Femur (tissue), 1 donor: ENCODE data around the gene CACNA1I.
"Not testable (repeated sequence)": the region's sequence is repeated elsewhere in the genome, so short reads cannot be mapped to it uniquely, and the experiment has no call there.

Experiments used
- DNase-seq: peaks from one replicate; pipeline ENCODE4 v3.0.0-alpha.2; 2017

Gene CACNA1I

DNA sequence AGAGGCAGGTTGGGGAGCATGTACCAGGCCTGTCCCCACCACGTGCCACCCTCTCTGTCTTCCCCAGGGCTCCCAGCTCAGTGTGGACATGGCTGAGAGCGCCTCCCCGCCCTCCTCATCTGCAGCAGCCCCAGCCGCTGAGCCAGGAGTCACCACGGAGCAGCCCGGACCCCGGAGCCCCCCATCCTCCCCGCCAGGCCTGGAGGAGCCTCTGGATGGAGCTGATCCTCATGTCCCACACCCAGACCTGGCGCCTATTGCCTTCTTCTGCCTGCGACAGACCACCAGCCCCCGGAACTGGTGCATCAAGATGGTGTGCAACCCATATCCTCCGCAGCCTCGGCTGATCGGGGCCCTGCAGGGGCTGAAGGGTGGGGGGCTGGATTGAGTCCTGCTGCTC lies at the start of gene CACNA1I:
CACNA1I (plus strand) TSS at position 89 of the 400 bp plus-strand sequence; CDS start at position 89, 0 bp downstream.
- no peak for DNase-seq

GRCh38 chr22:39521106-39521885 lies 49.3 kb upstream of the CACNA1I start:
- DNase-seq: not testable (repeated sequence)

GRCh38 chr22:39522091-39522490 lies 48.5 kb upstream of the CACNA1I start:
- not testable (repeated sequence) for DNase-seq

- DNase-seq: no peak
These were observed 47.8 kb upstream of the CACNA1I start for GRCh38 chr22:39522567-39523300.

- no peak for DNase-seq
These were observed 46.3 kb upstream of the CACNA1I start for GRCh38 chr22:39524089-39524752.

- DNase-seq: no peak
These were observed 45.5 kb upstream of the CACNA1I start for GRCh38 chr22:39524753-39525657.

- no peak for DNase-seq
These were observed 44.9 kb upstream of the CACNA1I start for GRCh38 chr22:39525658-39525975.

DNA sequence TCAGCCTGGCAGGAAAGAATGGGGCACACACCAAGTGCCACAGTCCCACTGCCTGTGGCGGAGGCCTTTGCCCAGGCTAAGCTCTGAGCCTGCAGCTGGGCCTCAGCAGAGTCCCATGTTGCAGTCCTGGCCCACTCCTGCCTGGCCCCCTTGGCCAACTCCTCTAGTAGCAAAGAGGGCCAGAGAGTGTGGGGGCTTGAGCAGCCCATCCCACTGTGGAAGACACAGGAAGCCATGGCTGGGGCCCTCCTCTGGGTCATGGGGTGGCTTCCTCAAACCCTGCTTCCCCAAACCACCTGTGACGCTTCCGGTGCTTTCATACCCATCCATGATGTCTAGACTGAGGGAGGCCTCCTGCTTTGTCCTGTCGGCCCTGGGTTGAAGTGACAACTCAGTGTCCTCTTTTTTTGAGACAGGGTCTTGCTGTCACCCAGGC lies 43.8 kb upstream of the CACNA1I start:
- DNase-seq: no peak

DNA sequence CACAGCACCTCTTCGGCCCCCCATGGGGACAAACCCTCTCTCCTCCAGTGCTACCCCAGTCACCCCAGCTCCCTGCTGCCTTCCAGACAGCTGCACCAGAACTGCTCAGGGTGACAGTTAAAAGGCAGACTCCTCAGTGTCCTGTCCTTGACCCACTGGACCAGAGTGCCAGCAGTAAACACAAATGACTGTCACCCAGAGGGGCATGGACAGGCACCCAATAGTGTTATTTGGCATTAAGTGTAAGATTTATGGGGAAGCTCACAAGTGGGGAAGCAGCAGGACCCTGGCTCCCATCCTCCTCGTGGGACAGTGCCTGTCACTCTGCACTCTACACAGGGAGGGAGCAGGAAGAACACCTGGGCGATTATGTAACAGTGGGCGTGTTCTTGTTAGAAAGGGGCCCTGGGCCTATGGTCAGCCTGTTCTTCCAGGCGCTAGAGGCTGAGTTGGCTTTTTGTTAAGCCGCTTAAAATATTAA lies 43.0 kb upstream of the CACNA1I start:
- no peak for DNase-seq

GRCh38 chr22:39528080-39528661 lies 42.4 kb upstream of the CACNA1I start:
- no peak for DNase-seq

- peak; percentile 95 for DNase-seq
These were observed 41.7 kb upstream of the CACNA1I start for GRCh38 chr22:39528681-39529486.

- no peak for DNase-seq
These were observed 41.1 kb upstream of the CACNA1I start for GRCh38 chr22:39529487-39529851.

GRCh38 chr22:39530116-39530515 lies 40.4 kb upstream of the CACNA1I start:
- DNase-seq: no peak

DNA sequence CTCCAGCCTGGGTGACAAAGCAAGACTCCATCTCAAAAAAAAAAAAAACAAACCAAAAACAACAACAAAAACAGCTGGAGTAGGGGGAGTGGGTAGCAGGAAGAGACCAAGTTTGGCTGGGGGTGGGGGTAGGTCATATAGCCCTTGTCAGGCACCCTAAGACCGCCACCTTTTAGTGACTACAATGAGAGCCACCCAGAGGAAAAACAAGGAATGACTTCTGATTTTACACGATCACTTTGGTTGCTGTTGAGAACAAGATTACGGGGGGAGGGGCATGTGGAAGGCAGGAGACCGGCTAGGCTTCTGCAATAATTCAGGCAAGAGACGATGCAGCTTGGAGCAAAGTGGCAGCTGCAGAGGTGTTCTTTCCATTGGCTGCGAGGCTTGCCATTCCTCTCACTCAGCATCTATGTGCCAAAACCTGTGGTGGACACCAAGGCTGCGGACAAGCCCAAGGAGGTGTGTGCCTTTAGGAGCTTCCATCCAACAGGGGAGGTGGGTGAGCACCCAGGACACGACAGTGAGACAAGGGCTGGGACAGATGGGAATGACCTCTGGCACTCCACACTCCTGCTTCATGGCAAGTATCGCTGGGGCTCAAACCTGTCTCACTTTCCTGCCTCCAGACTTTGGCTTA lies 39.7 kb upstream of the CACNA1I start:
- DNase-seq: no peak

DNA sequence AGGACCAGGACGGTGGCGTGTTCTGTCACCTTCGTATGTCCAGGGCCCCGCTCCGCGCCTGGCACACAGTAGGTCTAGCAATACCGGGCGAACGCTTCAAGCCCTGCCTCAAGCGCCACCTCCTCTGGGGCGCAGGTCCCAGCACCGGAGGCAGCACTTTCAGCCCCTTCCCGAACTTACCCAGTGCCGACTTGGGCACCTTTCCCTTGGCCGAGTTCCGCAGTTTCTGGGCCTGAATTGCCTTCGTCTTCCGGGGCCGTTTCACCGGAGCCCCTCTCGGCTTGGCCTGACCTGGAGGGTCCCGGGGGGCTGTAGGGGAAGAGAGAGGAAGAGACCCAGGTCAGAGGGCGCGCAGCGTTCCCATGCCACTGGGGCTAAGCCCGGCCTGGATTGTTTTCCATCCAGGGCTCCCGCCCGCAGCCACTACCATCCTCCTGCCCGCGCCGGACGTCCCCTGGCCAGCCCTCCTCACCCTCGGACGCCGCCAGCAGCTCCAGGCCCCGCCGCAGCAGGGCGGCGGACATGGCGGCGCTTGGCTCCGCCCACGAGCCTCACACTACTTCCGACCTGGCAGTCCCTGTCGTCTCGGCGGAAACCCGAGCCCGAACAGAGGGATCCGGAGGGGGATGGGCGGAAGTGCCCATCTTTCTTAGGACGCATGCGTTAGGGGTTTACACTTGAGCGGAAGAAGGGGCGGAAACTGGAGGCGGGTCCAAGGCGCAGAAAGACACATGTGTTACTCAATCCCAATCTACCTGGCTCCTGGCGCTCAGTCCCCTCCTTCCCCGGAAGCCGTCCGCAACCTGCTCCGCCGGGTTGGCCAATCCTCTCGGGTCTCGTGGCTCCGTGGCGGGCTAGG lies 38.1 kb upstream of the CACNA1I start, which contains the start of gene RPS19BP1:
RPS19BP1 (minus strand) TSS at position 534 of the 859 bp plus-strand sequence; CDS start at position 524, 10 bp downstream.
- DNase-seq: peak; percentile 99

GRCh38 chr22:39534092-39534506 lies 36.5 kb upstream of the CACNA1I start:
- no peak for DNase-seq

DNA sequence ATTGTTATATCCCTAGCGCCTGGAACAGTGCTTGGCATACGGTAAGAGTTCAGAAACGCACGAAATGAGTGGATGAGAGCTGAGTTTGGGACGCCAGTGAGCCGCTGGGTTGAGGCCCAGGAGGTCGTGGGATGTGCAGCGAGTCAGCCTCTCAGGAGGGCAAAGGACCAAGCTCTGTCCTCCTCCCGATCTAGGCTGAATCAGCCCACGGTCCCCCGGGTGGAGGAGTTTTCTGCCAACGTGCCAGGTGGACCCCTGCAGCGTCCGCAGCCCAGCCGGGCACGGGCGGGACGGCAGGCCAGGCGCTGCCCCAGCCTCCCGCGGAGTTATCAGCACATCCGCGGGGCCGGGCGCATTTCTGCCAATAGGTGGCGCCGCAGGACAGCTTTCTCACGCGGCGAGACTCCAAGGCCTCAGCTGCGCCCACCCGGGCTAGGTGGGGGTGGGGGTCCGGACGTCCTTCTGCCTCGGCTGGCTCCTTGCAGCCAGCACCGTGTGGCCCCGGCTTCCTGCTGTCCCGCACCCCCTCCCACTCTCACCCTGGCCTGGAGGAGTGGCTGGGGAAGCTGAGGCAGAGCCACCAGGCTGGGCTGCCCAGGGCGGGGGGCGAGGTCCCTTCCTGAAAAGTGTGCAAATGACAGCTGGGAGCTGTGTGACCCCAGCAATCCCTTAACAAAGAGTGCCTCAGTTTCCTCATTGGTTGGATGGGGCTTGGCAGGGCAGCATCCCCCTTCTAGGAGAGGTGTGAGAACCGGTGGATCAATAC lies 35.8 kb upstream of the CACNA1I start:
- DNase-seq: peak; percentile 87

GRCh38 chr22:39535357-39535725 lies 35.2 kb upstream of the CACNA1I start:
- DNase-seq: no peak
